AML-193 (cell line): ENCODE measurements around the gene PAQR7.

Experiments used
- DNase-seq, 2 experiments: peaks; one replicate each; lab custom pipeline; 2025; lab: John Stamatoyannopoulos, UW

The PAQR7 gene

DNA sequence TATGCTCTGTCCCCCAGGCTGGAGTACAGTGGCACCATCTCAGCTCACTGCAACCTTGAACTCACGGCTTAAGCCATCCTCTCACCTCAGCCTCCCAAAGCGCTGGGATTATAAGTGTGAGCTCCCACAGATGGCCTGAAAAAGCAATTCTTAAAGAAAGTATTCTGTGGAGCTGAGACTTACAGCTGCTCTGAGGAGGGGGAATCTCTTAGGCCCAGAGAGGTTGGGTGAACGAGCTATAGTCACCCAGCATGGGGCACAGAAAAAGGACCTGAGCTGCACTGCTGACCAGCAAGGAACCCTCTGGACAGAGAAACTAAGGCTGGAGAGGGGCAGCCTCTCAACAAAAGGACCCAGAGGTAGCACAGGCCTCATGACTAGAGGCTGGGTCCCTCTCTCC, 1.3 kb downstream of the PAQR7 start:
- no peak for DNase-seq

DNA sequence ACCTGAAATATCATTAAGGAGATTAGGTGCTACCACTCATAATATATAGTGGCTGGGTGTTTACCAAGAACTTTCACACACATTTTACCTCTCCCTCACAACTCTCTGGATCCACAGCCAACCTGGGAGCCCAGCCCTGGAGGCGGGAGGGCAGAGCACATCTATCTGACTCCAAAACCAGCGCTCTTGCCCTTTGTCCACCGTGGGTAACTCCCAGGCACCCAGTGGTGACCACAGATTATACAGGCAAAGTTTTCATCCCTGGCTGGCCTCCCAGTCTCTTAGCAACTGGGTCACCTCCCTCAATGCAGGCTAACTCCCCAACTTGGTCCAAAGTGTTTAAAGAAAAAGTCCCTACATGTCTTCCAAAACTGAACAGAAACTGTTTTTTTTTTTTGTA, 2.4 kb downstream of the PAQR7 start:
- no peak for DNase-seq

DNA sequence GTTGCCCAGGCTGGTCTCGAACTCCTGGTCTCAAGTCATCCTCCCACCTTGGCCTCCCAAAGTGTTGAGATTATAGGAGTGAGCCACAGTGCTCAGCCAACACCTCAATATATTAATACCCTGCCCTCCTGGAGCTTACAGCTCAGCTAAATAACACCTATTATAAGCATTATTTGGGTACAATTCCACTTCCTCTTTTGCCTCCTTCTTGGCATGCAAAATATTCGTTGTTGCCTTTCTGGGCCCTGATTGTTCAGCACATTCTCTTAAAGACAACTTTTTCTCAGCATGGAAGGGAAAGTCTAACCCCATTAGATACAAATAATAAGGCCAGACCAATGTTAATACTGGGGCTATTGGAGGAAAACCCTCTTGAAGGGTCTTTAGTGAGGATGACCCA, 2.8 kb downstream of the PAQR7 start:
- DNase-seq, result peak; percentile 3 to 13

DNA sequence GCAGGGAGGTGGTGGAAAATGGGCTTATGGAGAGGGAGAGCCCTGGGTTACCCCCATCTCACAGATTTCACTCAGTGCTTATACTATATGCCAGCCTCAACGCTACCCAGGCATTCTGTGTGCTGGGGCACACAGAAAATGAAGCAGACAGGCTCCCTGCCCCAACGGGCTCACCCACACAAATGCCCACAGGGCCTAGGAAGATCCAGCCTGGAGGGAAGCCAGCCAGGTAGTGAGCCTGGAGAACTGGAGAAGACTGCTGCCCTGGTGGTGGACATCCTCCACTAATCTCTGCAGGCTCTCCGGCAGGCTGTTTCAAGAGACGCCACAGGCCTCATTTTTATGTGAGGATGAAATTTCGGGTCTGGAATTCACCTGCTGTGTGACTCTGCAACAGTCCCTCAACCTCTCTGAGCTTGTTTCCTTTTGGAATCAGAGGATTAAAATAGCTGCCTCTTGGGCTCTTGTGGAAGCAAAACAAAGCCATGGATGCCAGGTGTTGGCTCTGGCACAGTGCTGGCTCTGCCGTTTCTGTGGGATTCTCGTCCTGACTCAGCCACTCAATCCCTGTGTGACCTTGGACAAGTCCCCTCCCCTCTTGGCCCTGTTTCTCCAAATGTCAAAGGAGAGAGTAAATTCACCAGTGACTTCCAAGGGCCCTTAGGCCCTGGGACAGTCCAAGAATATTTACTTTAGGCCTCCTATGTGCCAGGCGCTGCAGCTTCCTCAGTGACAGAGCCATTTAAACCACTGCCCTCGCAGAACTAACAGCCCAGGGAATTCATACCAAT, 3.6 kb downstream of the PAQR7 start:
- DNase-seq, result no peak

DNA sequence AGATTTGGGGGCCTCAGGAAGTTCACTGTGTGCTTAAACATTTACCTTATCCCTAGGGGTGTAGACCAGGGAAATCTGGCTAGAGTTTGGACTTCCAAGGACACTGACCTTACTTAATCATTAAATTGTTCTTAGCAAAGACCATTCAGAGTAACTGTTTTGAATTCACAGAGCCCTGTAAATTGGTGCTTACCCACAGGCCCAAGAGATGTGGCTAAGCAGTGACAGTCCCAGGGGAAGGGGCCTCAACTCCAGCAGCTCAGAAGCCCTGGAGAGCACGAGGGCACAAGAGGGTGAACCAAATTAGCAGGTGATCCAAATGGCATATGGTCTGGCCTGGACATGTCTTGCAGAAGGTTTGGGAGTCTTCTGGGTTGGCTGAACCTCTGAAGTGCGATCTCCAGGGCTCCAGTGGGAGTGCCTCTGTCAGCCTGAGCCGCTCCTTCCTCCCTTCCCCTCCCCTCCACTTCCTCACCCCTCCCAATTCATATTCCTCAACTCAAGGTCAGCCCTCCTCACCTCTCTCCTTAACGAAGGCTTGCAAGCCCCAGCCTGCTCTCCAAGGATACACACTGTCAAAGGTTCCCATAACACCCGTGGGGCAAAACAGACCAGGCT, 4.3 kb downstream of the PAQR7 start:
- DNase-seq, result no peak

DNA sequence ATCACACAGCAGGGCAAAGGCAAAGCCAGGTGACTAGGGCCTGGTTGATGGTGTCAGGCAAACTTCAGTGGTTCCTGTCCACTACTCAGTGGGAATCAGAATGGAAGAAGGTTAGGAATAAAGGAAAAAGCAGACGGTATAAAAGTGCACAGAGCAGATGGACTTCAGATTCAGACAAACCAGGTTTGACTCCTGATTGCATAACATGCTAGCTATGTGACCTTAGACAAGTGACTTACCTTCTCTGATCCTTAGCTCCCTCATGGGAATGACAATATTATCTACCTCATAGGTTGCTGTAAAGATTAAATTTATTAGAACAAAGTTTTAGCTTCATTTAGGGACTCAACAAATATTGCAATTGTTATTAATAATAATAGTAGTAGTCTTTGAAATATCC, 4.9 kb downstream of the PAQR7 start:
- DNase-seq, result no peak

DNA sequence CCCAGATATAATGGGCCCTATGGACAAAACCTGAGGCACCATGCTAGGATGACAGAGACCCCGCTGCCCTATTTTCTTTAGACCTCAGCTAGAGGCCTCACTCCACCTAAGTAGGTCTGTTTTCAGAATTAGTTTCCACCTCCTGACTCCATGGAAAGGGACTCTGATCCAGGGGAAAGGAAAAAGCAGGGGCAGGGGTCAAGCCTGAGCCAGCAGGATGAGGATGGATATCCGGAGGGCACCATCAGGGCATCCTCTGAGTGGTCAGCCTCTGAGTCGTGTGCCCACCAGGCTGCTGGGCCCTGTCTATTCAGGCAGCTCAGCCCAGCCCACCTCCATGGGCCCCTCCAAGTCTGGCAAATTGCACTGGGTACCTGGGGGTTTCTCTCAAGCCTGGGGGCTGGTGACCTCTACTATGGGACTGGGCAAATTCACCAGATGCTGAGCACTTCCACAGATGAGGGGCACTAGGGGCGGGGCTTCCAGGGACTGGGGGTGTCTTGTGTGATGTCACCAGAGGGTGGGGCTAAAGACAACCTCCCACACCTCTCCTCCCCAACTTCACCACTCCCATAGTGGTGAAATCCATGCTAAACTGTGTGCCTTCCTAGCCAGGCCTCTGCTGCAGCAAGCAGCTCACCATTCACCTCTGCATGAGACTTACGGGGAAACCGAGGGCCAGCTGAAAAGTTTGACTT, 5.5 kb downstream of the PAQR7 start:
- DNase-seq, result no peak

DNA sequence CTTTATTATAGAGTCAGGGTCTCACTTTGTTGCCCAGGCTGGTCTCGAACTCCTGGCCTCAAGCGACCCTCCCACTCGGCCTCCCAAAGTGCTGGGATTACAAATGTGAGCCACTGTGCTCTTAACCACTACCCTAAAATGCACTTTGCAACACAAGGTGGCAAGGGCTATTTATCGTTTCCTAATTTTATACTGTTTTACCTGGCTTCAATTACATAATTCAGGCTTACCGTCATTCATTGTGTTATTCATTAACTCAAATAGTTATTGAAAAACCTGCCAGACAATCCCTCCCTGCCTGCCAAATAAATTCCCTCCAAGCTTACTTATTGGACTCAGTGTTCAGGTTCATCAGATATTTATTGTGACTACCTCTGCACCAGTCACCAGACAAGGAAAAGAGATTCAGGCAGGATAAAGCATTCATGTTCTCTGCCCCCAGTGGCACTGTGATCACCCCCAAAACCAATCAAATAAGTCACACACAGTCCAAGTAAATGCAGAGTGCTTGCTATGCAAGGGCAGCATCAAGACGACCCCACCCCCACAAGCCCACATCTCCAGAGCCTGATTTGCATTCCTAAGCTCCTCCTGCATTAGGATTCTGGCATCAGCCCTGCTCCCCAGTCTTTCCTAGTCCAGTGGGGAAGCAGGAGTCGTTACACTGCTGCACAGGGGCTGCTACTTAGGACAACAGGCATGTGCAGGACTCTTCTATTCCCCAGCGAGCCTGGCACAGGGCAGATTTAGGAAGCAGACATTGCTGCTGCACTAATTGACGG, 8.1 kb downstream of the PAQR7 start:
- DNase-seq, result no peak

DNA sequence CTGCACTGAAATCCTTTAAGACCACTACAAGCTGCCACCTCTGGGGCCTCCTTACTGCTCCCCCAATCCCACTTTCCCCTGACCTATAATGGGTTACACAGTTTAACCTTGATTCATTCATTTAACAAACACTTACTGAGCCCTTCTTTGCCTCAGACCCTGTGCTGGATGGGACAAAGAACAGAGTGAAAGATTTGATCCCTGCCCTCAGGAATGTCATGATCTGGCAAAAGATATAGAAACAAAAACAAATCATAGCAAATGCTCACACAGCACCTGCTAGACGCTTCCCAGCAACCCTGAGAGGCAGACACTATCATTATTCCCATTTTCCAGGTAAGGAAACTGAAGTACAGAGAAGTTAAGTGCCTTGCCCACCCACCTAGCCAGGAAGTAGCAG, 9.2 kb downstream of the PAQR7 start:
- no peak for DNase-seq

DNA sequence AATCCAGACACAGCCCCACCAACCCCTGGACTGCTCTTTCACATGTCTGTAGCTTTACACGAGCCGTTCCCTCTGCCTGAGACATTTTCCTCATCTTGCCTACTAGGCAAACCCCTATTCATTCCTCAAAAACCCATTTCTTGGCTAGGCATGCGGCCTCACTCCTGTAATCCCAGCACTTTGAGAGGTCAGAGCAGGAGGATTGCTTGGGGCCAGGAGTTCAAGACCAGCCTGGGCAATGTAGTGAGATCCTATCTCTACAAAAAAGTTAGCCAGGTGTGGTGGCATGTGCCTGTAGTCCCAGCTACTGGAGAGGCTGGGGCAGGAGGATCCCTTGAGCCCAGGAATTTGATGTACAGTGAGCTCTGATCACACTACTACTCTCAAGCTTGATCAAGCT, 11.1 kb downstream of the PAQR7 start:
- DNase-seq, result no peak

DNA sequence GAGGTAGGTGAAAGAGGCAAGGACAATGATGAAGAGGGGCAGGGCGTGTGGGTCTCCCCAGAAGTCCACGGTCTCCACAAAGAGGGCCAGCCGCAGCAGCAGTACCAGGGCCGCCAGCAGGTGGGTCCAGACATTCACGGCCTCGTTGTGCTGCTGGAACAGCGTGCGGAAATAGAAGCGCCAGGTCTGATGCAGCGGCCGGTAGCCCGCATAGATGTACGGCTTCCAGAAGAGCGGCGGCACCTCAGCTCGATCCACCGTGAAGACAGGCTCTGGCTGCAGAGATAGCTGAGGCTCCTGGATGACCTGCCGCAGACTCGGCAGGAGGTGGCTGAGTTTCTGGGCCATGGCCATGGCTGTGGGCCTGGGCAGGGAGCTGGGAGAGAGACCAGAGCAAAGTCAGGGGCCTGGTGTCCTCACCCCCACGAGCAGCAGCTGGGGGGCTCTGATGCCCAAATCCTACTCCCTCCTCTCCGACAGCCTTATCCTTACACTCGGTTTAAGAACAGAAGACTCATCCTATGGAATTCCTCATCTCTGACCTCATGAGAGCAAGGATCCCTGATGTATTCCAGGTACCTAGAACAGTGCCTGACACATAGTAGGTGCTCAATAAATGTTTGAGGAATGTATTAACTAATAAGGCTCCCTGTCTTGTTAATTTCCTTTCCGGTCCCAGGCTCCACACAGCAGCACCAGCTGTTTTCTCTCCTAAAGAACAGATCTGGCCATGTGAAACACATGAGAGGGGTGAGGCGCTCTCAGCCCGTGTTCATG, 11.8 kb downstream of the PAQR7 start:
- no peak for DNase-seq

DNA sequence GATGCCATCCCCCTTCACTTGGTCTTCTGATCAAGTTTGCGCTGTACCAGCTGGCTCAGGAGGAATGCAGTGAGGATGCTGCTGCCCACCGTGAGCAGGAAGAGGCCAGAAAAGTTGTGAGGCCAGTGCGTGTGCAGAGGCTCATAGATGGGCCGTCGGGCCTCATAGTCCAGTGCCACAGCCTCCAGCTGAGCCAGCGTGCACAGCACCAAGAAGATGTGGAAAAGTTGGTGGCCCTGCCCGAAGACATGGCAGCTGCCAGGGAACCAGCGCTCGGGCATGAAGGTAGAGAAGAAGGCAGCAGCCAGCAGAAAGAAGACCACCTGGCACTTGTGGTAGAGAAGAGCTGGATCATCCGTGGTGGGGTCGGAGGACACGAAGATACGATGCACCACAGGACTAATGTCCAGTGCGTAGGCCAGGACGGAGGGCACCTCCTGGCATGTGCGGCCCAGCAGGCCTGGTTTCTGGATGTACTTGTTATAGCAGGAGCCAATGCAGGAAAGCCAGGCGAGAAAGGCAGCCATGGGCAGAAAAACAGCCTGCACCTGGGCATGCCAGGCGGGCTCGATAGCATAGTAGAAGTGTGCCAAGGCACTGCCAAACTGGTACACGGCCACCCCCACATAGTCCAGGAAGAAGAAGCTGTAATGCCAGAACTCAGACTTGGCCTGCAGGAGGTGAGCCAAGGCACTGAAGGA, 12.6 kb downstream of the PAQR7 start:
- DNase-seq, result no peak

DNA sequence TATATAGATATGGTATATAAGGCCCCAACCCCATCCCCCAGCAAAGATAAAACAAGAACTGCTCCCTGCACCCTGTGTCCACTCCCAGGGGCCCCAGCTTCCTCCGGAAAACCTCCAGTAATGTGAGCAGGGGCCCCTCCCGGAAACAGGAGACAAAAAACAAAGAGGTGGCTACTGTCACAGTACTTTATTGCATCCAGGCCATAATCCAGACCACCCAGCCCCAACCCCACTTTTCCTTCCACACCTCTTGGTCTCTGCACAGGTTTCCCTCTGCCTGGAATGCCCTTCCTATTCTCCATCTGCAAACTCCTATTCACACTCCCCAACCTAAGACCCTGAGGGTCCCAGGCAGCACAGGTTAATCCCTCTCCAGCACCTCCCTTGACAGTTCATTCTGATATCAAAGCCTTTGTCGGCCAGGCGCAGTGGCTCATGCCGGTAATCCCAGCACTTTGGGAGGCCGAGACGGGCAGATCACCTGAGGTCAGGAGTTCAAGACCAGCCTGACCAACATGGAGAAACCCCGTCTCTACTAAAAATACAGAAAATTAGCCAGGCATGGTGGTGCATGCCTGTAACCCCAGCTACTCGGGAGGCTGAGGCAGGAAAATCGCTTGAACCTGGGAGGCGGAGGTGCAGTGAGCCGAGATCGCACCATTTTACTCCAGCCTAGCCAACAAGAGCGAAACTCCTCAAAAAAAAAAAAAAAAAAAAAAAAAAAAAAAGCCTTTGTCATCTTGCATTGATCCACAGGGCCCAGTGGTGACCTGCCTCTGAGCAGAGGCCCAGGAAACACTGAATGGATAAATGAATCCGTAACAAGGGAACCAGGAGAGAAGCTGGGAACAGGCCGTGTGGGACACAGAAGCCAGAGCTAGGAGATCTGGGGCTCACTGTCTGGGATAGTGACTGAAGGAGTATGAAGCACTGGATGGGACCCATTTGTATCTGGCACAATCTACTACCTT, 13.9 kb downstream of the PAQR7 start:
- peak; percentile 52 to 63 for DNase-seq

DNA sequence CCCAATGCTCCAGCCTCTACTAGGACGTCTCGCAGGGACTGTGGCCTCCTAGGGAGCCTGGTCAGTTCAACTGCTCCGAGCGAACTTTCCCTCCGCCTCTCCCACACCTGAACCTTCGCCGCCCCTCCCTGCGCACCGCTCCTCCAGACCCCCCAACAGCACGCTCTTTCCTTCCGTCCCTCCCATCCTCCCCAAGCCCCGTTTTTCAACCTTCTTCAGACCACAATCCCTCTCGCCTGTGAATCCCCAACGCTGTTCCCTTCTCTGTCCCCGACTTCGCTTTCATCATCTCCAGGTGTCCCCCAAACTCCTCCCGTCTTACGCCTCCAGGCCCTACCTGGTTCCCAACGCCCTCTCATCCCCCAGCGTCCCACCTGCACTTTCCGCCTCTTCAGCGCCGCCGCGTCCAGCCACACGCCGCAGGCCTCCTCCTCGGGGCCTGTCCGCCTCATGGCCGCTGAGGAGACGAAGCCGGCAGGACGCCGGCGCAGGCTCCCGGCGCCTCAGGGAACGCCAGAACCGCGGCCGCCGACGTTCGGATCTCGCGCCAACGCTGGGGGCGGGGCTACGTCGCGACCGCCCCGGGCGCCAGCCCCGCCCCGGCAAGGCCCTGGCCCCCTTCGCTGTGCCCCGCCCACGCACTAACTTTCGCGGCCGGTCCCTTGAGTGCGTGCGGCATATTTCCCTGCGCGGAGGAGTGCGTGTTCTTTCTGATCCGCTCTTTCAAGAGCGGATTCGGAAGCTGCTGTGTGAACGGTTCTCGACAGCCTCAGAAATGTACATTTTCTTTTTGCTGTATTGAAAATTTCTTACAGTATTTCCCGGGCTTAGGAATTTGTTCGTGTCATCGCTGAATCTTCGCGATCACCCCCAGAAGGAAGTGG, 16.4 kb downstream of the PAQR7 start, which contains the start of gene AUNIP:
AUNIP (minus strand) TSS at position 552 of the 884 bp plus-strand sequence; CDS start at position 452, 100 bp downstream.
- peak; percentile 81 to 85 for DNase-seq

DNA sequence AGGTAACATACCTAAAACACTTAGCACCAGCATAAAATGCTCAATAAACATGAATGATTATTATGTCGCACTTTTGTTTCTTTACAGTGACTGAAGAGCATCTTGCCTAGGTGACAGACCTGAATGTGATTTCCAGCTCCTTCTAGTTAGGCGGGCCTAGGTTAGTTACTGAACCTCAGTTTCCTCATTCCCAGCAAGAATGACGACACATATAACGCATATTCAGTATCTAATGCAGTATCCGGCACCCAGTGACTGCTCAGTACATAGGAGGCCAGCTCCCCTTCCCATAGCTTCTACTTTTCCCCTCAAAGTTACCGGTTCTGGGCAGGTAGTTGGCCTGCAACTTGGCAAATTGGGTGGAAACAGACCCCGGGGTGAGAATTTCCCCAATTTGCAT, 17.0 kb downstream of the PAQR7 start:
- DNase-seq, result peak; percentile 8 to 27

DNA sequence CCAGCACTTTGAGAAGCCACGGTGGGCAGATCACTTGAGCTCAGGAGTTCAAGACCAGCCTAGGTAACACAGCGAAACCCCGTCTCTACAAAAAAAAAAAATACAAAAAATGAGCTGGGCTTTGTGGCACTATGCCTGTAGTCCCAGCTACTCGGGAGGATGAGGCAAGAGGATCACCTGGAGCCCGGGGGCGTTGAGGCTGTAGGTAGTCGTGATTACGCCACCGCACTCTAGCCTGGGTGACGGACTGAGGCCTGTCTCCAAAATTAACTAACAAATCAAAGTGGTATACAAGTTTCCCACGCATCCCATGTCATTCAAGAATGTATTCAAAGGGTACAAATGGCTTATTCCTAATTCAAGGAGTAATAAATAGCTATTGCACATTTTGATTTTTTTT, 18.7 kb downstream of the PAQR7 start:
- DNase-seq, result no peak

DNA sequence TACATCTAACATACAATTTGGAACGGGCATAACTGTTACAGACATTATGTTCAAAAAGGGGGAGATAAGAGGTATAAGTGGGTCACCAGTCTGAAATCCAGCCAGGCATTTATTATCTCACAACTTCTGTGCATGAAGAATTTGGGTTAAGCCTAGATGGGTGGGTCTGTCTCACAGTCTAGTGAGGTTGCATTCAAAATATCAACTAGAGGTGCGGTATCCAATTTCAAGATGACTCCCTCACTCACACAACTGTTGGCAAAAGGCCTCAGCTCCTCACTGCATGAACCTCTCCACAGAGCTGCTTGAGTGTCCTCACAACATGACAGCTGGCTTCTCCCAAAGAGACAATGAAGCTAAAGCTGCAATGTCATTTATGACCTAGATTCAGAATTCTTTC, 21.0 kb downstream of the PAQR7 start:
- DNase-seq, result no peak

DNA sequence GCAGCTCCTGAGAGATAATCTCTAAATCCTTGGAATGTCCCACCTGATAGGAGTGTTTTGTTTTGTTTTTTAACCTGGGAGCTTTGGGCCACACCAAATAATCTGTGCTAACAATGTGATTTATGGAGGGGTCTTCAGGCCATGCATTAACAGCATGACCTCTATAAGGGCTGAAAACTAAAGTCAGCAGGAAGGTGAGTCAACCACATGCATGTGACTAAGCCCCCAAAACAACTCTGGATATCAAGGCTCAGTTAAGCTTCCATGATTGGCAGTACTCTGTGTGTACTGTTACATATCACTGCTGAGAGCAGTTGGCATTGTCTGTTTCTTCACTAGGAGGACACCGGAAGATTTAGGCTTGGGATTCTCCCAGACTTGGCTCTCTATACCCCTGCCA, 27.0 kb downstream of the PAQR7 start:
- no peak for DNase-seq

DNA sequence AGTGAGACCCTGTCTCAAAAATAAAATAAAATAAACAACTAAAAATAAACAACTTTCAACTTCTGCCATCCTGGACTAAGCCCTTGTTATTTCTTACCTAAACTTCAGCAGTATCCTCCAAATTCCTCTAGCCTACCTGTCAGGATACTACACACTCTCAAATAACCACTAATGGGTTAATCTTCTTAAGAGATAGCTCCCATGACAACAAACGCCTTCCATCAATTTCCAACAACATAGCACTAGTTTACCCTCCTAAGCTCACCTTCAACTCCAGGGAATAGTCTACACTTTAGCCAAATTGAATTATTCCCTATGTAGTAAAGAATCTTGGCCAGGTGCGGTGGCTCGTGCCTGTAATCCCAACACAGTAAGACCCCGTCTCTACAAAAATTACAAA, 27.6 kb downstream of the PAQR7 start:
- DNase-seq, result no peak
